Measurements from ENCODE around the gene NDUFA5.

GRCh38 chr7:123601530-123601929 is 43.9 kb upstream of the NDUFA5 start, which contains the start of gene ASB15:
- TF ChIP-seq CTCF (IDR thresholded peaks at IDR 0.05) (no peak), POLR2A (IDR thresholded peaks at IDR 0.05) (no peak)

Measured in adrenal gland (tissue), 5 donors.